ENCODE results near the gene SDR9C7. TPM values are rescaled to one million over a fixed set of nuclear protein-coding genes. Genes with fewer than 3 reads are reported as not detected.

Gene SDR9C7
- total and polyA plus RNA-seq, 2 of the 8 experiments (the other 6 are each of a cell fraction or from before 2014, with no cell fraction given), result 0.11 TPM; not detected in 1

- H2BK5ac ChIP-seq (ENCODE audit: low read depth, low read length), result no peak overlapping the region
- no peaks in the 10 kb centered on the region for H3K36me3 ChIP-seq (ENCODE audit: control insufficient read depth in 2 of 4, insufficient read depth in 4 of 4, low read length in 3 of 4)
- H3K27me3 ChIP-seq (replicated peaks in 1 of 4; ENCODE audit: control insufficient read depth in 3 of 4, extremely low read depth in 1 of 4, insufficient read depth in 3 of 4, low read length in 3 of 4), result no peaks in the 10 kb centered on the region
- peaks cover 0 to under 1% (median under 1%) of the 10 kb centered on the region in 4 experiments; a peak in 2 of 7 replicates for H3K4me1 ChIP-seq (replicated peaks in 1 of 4; ENCODE audit: control insufficient read depth in 3 of 4, insufficient read depth in 4 of 4, low read length in 3 of 4)
- 92% methylated on average over 4 of the region's 4 CpGs; no CpG with 5 or more reads in 1 of the 2 experiments for WGBS, 2 experiments (ENCODE audit: extremely low coverage in 1 of 2, insufficient coverage in 1 of 2, insufficient read length in 1 of 2, insufficient replicate concordance in 2 of 2, low coverage in 1 of 2, low lambda C conversion rate in 2 of 2, missing lambda C conversion rate in 1 of 2)
- no peaks in the 10 kb centered on the region for H4K20me1 ChIP-seq (replicated peaks in 1 of 2; ENCODE audit: control insufficient read depth in 1 of 2, insufficient read depth in 2 of 2, low read length in 2 of 2)
- no peak overlapping the region for H3K4me3 ChIP-seq (ENCODE audit: extremely low read depth in 1 of 4, insufficient read depth in 2 of 4, low read depth in 3 of 4, low read length in 4 of 4)
- no peak overlapping the region; a peak in 1 of 7 replicates for H3K9ac ChIP-seq (replicated peaks in 1 of 4; ENCODE audit: extremely low read depth in 1 of 4, low read depth in 3 of 4, low read length in 3 of 4)
- H3K79me1 ChIP-seq (ENCODE audit: low read depth, low read length), result no peaks in the 10 kb centered on the region
- H3K27ac ChIP-seq (ENCODE audit: low read depth, low read length), result no peak overlapping the region
- no peak overlapping the region for H3K4ac ChIP-seq (replicated peaks; ENCODE audit: insufficient read length, low read depth, low read length)
- no peak overlapping the region for H3K14ac ChIP-seq (ENCODE audit: insufficient read length)
- no peaks in the 10 kb centered on the region for H3K79me2 ChIP-seq (ENCODE audit: control insufficient read depth in 1 of 2, insufficient read depth in 2 of 2, low read length in 2 of 2)
- H2BK120ac ChIP-seq (replicated peaks; ENCODE audit: low read depth, low read length), result no peak overlapping the region
- no peak overlapping the region for H2BK12ac ChIP-seq (ENCODE audit: low read depth, low read length)
- no peak overlapping the region for H4K5ac ChIP-seq (ENCODE audit: insufficient read length, low read depth, low read length)
- H3K23ac ChIP-seq (ENCODE audit: insufficient read length), result no peak overlapping the region
- H2AK5ac ChIP-seq (ENCODE audit: low read depth, low read length), result no peak overlapping the region
- no peaks in the 10 kb centered on the region for H3K23me2 ChIP-seq (ENCODE audit: low read depth, low read length)
- H3K4me2 ChIP-seq (ENCODE audit: insufficient read depth in 1 of 2, low read depth in 2 of 2, low read length in 2 of 2), result no peak overlapping the region
- no peaks in the 10 kb centered on the region for H3K9me3 ChIP-seq (ENCODE audit: insufficient read depth in 2 of 2, low read depth in 1 of 2, low read length in 1 of 2)
- DNase-seq (ENCODE audit: low read depth in 1 of 2, low spot score in 2 of 2), result no peak
- H2BK20ac ChIP-seq (ENCODE audit: low read length), result no peak overlapping the region
- no peak overlapping the region for H4K91ac ChIP-seq (replicated peaks; ENCODE audit: insufficient read length, low read length)
- H4K8ac ChIP-seq (ENCODE audit: extremely low read depth, insufficient read depth, low read length), result no peak overlapping the region
- H2AFZ ChIP-seq (ENCODE audit: low read length), result no peak overlapping the region
- ChIA-PET POLR2A (ENCODE audit: partially characterized antibody) (no interaction called here), CTCF (ENCODE audit: partially characterized antibody) (interaction anchor here (2.0 kb wide), 1 partner anchor 143 kb away, joined by 7 read pairs; no protein-coding TSS in a partner anchor)
- no peak for FAIRE-seq
- H2BK15ac ChIP-seq (ENCODE audit: low read length), result no peak overlapping the region
- no peak overlapping the region for H3K18ac ChIP-seq (ENCODE audit: extremely low read depth, low read length)
- H3K56ac ChIP-seq (replicated peaks; ENCODE audit: insufficient read length, low read depth, low read length), result no peak overlapping the region
- no peak for TF ChIP-seq EP300 (IDR thresholded peaks at IDR 0.05; ENCODE audit: borderline replicate concordance in 1 of 2, low read depth in 2 of 2, low read length in 2 of 2)
- no peak for TF ChIP-seq SIX5 (IDR thresholded peaks at IDR 0.05; ENCODE audit: low read depth, low read length)
- TF ChIP-seq ZNF274 (IDR thresholded peaks at IDR 0.05; ENCODE audit: borderline replicate concordance, extremely low read depth, low read length), result no peak
- TF ChIP-seq POLR2A (IDR thresholded peaks at IDR 0.05; ENCODE audit: control extremely low read depth in 1 of 2, low read depth in 2 of 2, low read length in 2 of 2), result no peak
- TF ChIP-seq CHD2 (IDR thresholded peaks at IDR 0.05; ENCODE audit: low read length), result no peak
- no peak for TF ChIP-seq KDM1A (IDR thresholded peaks at IDR 0.05; ENCODE audit: borderline replicate concordance, low read length)
- no peak for TF ChIP-seq POU5F1 (IDR thresholded peaks at IDR 0.05; ENCODE audit: low read depth, low read length)
- TF ChIP-seq RNF2 (IDR thresholded peaks at IDR 0.05; ENCODE audit: borderline replicate concordance, low read depth, low read length, missing control alignments, poor library complexity, severe bottlenecking), result no peak
- TF ChIP-seq MAFK (IDR thresholded peaks at IDR 0.05; ENCODE audit: low read depth, low read length), result no peak
- TF ChIP-seq SIRT6 (IDR thresholded peaks at IDR 0.05; ENCODE audit: low read length), result no peak
- no peak for TF ChIP-seq BACH1 (IDR thresholded peaks at IDR 0.05; ENCODE audit: low read length)
- TF ChIP-seq JUND (IDR thresholded peaks at IDR 0.05; ENCODE audit: low read length), result no peak
- no peak for TF ChIP-seq TCF12 (IDR thresholded peaks at IDR 0.05; ENCODE audit: low read depth, low read length)
- TF ChIP-seq KDM4A (IDR thresholded peaks at IDR 0.05; ENCODE audit: low read depth, low read length, severe bottlenecking), result no peak
- TF ChIP-seq BRCA1 (IDR thresholded peaks at IDR 0.05; ENCODE audit: low read depth, low read length), result no peak
- TF ChIP-seq SAP30 (IDR thresholded peaks at IDR 0.05; ENCODE audit: insufficient read depth, insufficient replicate concordance, low read length), result no peak
Observed at GRCh38 chr12:56983386-56983785, 49.2 kb upstream of the SDR9C7 start.

All from H1 (cell line).